ENCODE data around the gene PLD1. TPM values are rescaled to one million over a fixed set of nuclear protein-coding genes. Genes with fewer than 3 reads are reported as not detected.
"Not testable (repeated sequence)": the region's sequence is repeated elsewhere in the genome, so short reads cannot be mapped to it uniquely, and the experiment has no call there.

The PLD1 gene
- total RNA-seq, 1 donor from 2014 or later, result not detected

DNA sequence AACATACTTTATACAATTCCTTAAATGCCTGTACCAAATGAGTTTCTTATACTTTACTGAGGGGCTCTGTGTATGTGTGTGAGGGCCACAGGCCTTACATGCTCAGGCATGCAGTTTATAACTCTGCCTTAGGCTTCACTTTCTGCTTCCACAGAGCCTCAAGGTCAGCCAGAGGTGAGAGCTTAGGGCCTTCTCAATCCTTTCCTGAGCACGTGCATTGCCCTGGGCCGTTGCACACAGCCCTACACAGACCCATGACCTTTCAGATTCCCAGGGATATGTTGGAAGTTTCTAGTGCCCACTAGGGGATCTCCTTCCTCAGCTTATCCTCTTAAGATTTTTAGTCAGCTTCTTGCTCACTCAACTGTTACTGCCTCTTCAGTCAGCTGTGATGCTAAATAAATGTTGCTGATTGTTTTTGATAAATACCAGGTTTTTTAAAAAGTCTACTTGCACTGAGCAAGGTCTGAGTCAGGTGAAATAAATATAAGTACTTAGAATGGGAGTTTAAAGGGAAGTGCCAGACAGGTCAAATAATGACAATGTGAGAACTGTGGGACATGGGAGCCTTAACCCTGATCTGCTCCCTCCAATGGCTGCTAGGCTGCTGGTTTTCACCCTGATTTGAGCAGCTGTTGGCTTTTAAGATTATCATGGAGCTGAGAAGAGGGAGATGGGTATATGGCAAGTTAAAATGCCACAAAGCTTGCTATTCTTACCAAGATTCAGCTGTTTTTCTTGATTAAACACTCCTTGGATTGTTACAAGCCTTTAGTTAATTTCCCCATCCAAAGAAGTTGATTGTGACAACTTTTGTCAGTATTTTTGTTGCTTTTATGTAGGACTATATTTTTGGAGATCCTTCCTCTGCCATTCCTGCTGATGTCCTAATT lies 169.5 kb downstream of the PLD1 start:
- no peaks in the 10 kb centered on the region for H3K4me1 Mint-ChIP-seq
- ATAC-seq (ENCODE audit: low read depth), result no peak
- no peak for DNase-seq
- no peaks in the 10 kb centered on the region for H3K36me3 Mint-ChIP-seq (ENCODE audit: low read depth)
- ChIA-PET CTCF (no interaction called here), POLR2A (no interaction called here)
- H3K27ac Mint-ChIP-seq, result no peak overlapping the region
- TF ChIP-seq, protein P1, sequence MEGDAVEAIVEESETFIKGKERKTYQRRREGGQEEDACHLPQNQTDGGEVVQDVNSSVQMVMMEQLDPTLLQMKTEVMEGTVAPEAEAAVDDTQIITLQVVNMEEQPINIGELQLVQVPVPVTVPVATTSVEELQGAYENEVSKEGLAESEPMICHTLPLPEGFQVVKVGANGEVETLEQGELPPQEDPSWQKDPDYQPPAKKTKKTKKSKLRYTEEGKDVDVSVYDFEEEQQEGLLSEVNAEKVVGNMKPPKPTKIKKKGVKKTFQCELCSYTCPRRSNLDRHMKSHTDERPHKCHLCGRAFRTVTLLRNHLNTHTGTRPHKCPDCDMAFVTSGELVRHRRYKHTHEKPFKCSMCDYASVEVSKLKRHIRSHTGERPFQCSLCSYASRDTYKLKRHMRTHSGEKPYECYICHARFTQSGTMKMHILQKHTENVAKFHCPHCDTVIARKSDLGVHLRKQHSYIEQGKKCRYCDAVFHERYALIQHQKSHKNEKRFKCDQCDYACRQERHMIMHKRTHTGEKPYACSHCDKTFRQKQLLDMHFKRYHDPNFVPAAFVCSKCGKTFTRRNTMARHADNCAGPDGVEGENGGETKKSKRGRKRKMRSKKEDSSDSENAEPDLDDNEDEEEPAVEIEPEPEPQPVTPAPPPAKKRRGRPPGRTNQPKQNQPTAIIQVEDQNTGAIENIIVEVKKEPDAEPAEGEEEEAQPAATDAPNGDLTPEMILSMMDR (IDR thresholded peaks at IDR 0.05), result no peak
- H3K9me3 Mint-ChIP-seq, result no peaks in the 10 kb centered on the region
- no peaks in the 10 kb centered on the region for H3K27me3 Mint-ChIP-seq
- H3K4me3 Mint-ChIP-seq, result no peak overlapping the region
- intact Hi-C loops (cut with micrococcal nuclease), result no loop called here

DNA sequence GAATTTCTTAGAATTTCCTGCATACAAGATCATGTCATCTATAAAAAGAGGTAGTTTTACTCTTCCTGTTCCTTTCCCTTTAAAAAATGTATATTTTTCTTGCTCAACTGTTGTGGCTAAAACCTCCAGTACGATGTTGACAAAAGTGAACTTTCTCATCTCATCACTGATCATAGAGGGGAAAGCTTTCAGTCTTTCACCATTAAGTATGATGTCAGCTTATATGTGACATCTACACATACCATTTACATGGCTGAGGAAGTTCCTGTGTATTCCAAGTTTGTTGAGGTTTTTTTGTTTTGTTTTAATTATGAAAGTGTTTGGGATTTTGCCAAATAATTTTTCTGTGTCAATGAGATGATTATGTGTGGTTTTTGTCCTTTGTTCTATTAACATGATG lies 173.6 kb downstream of the PLD1 start:
- Mint-ChIP-seq H3K27me3 (no peaks in the 10 kb centered on the region), H3K4me1 (no peaks in the 10 kb centered on the region), H3K36me3 (ENCODE audit: low read depth) (no peaks in the 10 kb centered on the region), H3K9me3 (no peaks in the 10 kb centered on the region), H3K4me3 (no peak overlapping the region), H3K27ac (no peak overlapping the region)
- ChIA-PET POLR2A (no interaction called here), CTCF (no interaction called here)
- intact Hi-C loops (cut with micrococcal nuclease), result no loop called here
- TF ChIP-seq, protein P1 (IDR thresholded peaks at IDR 0.05), result no peak
- DNase-seq (no peak), ATAC-seq (ENCODE audit: low read depth) (no peak)

DNA sequence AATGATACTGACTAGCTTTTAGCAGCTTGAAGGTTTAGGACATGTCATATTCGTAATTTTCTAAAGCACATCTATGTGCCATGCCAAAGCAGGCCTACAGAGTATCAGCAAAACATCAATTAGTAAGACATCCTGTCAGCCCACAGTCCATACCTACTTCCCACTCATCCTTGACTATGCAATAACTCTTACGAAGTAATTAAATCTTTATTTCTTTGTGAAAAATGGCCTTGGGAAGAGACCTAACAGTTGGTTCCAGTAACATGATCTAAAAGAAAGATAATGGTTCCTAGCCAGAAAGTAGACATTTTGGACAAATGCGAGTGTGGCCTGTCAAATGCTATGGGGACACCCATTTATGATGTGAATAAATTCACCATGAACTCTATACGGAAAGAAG lies 177.5 kb downstream of the PLD1 start:
- H3K4me3 Mint-ChIP-seq, result no peak overlapping the region
- TF ChIP-seq, protein P1 (IDR thresholded peaks at IDR 0.05), result no peak
- H3K4me1 Mint-ChIP-seq, result no peaks in the 10 kb centered on the region
- no peak overlapping the region for H3K27ac Mint-ChIP-seq
- H3K27me3 Mint-ChIP-seq, result no peaks in the 10 kb centered on the region
- DNase-seq, result no peak
- ChIA-PET POLR2A (no interaction called here), CTCF (no interaction called here)
- H3K36me3 Mint-ChIP-seq (ENCODE audit: low read depth), result no peaks in the 10 kb centered on the region
- intact Hi-C loops (cut with micrococcal nuclease), result no loop called here
- ATAC-seq (ENCODE audit: low read depth), result no peak
- no peaks in the 10 kb centered on the region for H3K9me3 Mint-ChIP-seq

DNA sequence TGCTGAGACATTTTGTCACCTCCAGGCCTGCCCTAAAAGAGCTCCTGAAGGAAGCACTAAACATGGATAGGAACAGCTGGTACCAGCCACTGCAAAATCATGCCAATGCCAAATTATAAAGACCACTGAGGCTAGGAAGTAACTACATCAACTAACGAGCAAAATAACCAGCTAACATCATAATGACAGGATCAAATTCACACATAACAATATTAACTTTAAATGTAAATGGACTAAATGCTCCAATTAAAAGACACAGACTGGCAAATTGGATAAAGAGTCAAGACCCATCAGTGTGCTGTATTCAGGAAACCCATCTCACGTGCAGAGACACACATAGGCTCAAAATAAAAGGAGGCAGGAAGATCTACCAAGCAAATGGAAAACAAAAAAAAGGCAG lies 183.5 kb downstream of the PLD1 start:
- DNase-seq; H3K4me1 Mint-ChIP-seq; intact Hi-C loops (cut with micrococcal nuclease); POLR2A ChIA-PET; H3K27ac Mint-ChIP-seq; H3K36me3 Mint-ChIP-seq (ENCODE audit: low read depth); ATAC-seq (ENCODE audit: low read depth); H3K27me3 Mint-ChIP-seq; H3K4me3 Mint-ChIP-seq; CTCF ChIA-PET; H3K9me3 Mint-ChIP-seq: not testable (repeated sequence)

- Mint-ChIP-seq H3K4me3 (no peak overlapping the region), H3K4me1 (no peaks in the 10 kb centered on the region), H3K9me3 (no peaks in the 10 kb centered on the region), H3K36me3 (ENCODE audit: low read depth) (no peaks in the 10 kb centered on the region), H3K27me3 (peaks cover 7% of the 10 kb centered on the region), H3K27ac (no peak overlapping the region)
- ChIA-PET CTCF (no interaction called here), POLR2A (no interaction called here)
- intact Hi-C loops (cut with micrococcal nuclease), result no loop called here
- TF ChIP-seq, protein P1 (IDR thresholded peaks at IDR 0.05), result no peak
- ATAC-seq (ENCODE audit: low read depth) (no peak), DNase-seq (no peak)
These were observed 188.2 kb downstream of the PLD1 start for GRCh38 chr3:171622126-171622525.

Data from activated B cell treated with CpG ODN at 0.5 μM for 24 hours (primary cell).